HEK293 (cell line): Measurements from ENCODE around the gene NEK8.

Experiments used
- CTCF ChIA-PET: fragments of 350-600 bp; formaldehyde crosslinking; extraction: SDS; loops from one replicate; lab custom pipeline; 2021; ENCODE audit warnings: antibody characterized with exemption; lab: Yijun Ruan, JAX
- POLR2A ChIA-PET: fragments of 300-600 bp; formaldehyde crosslinking; extraction: SDS; loops from one replicate; lab custom pipeline; 2020; ENCODE audit warnings: antibody characterized with exemption, inconsistent platforms; lab: Yijun Ruan, JAX
- H3K27ac ChIP-seq: fragments of 200-500 bp; sonication (Bioruptor generic); 2 replicates; pipeline ENCODE4 v1.5.1; 2014; ENCODE audit warnings: low read depth, low read length, control low read depth, inconsistent platforms; ENCODE audit errors: extremely low read depth
- H3K36me3 ChIP-seq, 2 experiments: fragments of 200-500 bp in 1 of 2; sonication (Bioruptor generic) in 1 of 2; 1 replicate in 1 of 2; 2 replicates in 1 of 2; pipeline ENCODE4 v1.5.1; 2014 to 2017; ENCODE audit warnings: inconsistent platforms in 2 of 2, low read length in 2 of 2; ENCODE audit not compliant: control insufficient read depth in 2 of 2, insufficient read depth in 1 of 2
- H3K4me1 ChIP-seq: fragments of 200-500 bp; sonication (Bioruptor generic); 2 replicates; pipeline ENCODE4 v1.5.1; 2014; ENCODE audit warnings: mild to moderate bottlenecking, low read length, inconsistent platforms; ENCODE audit not compliant: control insufficient read depth, insufficient read depth
- H3K4me3 ChIP-seq: 2 replicates; pipeline ENCODE4 v1.5.1; 2011; ENCODE audit warnings: low read depth, mild to moderate bottlenecking, control low read depth, low read length, moderate library complexity
- H3K9me3 ChIP-seq: fragments of 200-500 bp; sonication (Bioruptor generic); 2 replicates; pipeline ENCODE4 v1.5.1; 2014; ENCODE audit warnings: low read depth, low read length, inconsistent platforms; ENCODE audit not compliant: control insufficient read depth, insufficient read depth
- BCL11B ChIP-seq: fragments of 450-650 bp; formaldehyde crosslinking; IDR thresholded peaks from 2 replicates; pipeline ENCODE4 v1.5.1; 2016; ENCODE audit warnings: low read depth, missing biosample characterization, missing genetic modification characterization
- EGR2 ChIP-seq: fragments of 450-650 bp; formaldehyde crosslinking; IDR thresholded peaks from 2 replicates; pipeline ENCODE4 v1.5.1; 2016; ENCODE audit warnings: low read depth, missing biosample characterization, missing genetic modification characterization
- IKZF3 ChIP-seq: fragments of 450-650 bp; IDR thresholded peaks from 2 replicates; pipeline ENCODE4 v1.5.0; 2018; ENCODE audit warnings: missing biosample characterization, mild to moderate bottlenecking, missing genetic modification characterization, moderate library complexity
- SP2 ChIP-seq: fragments of 450-650 bp; formaldehyde crosslinking; IDR thresholded peaks from 2 replicates; pipeline ENCODE4 v1.5.1; 2016; ENCODE audit warnings: missing biosample characterization, missing genetic modification characterization
- ZBTB8A ChIP-seq: fragments of 450-650 bp; formaldehyde crosslinking; IDR thresholded peaks from 2 replicates; pipeline ENCODE4 v1.5.1; 2016; ENCODE audit warnings: missing biosample characterization, missing genetic modification characterization
- ZEB2 ChIP-seq: fragments of 450-650 bp; formaldehyde crosslinking; IDR thresholded peaks from 2 replicates; pipeline ENCODE4 v1.5.1; 2016; ENCODE audit warnings: missing biosample characterization, missing genetic modification characterization
- ZNF146 ChIP-seq: fragments of 450-650 bp; formaldehyde crosslinking; IDR thresholded peaks from 2 replicates; pipeline ENCODE4 v1.5.1; 2016; ENCODE audit warnings: missing biosample characterization, missing genetic modification characterization
- ZNF248 ChIP-seq: fragments of 450-650 bp; formaldehyde crosslinking; IDR thresholded peaks from 2 replicates; pipeline ENCODE4 v1.5.1; 2017; ENCODE audit warnings: missing biosample characterization, missing genetic modification characterization
- ZNF354C ChIP-seq: fragments of 450-650 bp; formaldehyde crosslinking; IDR thresholded peaks from 2 replicates; pipeline ENCODE4 v1.5.1; 2016; ENCODE audit warnings: missing biosample characterization, missing genetic modification characterization, low read depth, borderline replicate concordance
- ZNF521 ChIP-seq: fragments of 450-650 bp; formaldehyde crosslinking; IDR thresholded peaks from 2 replicates; pipeline ENCODE4 v1.5.1; 2017; ENCODE audit warnings: missing biosample characterization, mild to moderate bottlenecking, missing genetic modification characterization
- ZNF600 ChIP-seq: fragments of 450-650 bp; formaldehyde crosslinking; IDR thresholded peaks from 2 replicates; pipeline ENCODE4 v1.5.1; 2016; ENCODE audit warnings: missing biosample characterization, missing genetic modification characterization
- TF ChIP-seq, protein P1 (sequence below): fragments of 450-650 bp; formaldehyde crosslinking; IDR thresholded peaks from 2 replicates; pipeline ENCODE4 v1.5.1; 2016; ENCODE audit warnings: missing biosample characterization, missing genetic modification characterization
- TF ChIP-seq, protein P2 (sequence below): fragments of 450-650 bp; formaldehyde crosslinking; IDR thresholded peaks from 2 replicates; pipeline ENCODE4 v1.5.1; 2017; ENCODE audit warnings: missing biosample characterization, missing genetic modification characterization
- TF ChIP-seq, protein P3 (sequence below): fragments of 450-650 bp; formaldehyde crosslinking; conservative IDR thresholded peaks from 2 replicates; pipeline ENCODE4 v1.5.1; 2016; ENCODE audit warnings: low read depth, missing biosample characterization, missing genetic modification characterization
- TF ChIP-seq, protein P4 (sequence below): fragments of 450-650 bp; formaldehyde crosslinking; IDR thresholded peaks from 2 replicates; pipeline ENCODE4 v1.5.1; 2016; ENCODE audit warnings: missing biosample characterization, missing genetic modification characterization, borderline replicate concordance

Gene NEK8

DNA sequence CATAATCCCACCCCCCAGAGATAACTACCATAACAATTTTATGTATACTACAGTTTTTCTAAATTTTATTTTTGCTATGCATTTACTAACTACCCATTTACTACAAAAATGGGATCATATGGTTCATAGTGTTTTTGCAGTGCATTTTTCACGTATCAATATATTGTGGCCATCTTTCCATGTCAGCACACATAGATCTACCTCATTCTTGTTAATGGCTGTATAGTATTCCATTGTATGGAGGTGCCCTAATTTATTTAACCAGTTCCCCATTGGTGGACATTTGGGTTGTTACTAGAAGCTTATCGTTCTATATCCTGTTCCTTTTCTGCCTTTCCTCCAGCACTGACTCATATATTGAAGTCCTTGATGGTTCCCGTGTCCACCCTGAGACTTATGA, 39.6 kb upstream of the NEK8 start:
- no peaks in the 10 kb centered on the region for H3K9me3 ChIP-seq
- ChIA-PET POLR2A (interaction anchor here (1.7 to 2.2 kb wide), 2 partner anchors 14 to 16 kb away, joined by 5 to 6 read pairs; no protein-coding TSS in a partner anchor), CTCF (interaction anchor here (0.8 to 1.2 kb wide), 4 partner anchors 22 to 61 kb away, joined by 3 to 4 read pairs (median 3); no protein-coding TSS in a partner anchor)
- peaks cover 78 to 97% of the 10 kb centered on the region in 2 experiments for H3K36me3 ChIP-seq
- H3K4me3 ChIP-seq, result no peak overlapping the region
- TF ChIP-seq ZNF354C (tag by site-specific recombination) (no peak), ZNF146 (tag by site-specific recombination) (peak; percentile 99)
- TF ChIP-seq, protein P1, sequence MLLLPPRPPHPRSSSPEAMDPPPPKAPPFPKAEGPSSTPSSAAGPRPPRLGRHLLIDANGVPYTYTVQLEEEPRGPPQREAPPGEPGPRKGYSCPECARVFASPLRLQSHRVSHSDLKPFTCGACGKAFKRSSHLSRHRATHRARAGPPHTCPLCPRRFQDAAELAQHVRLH (tag by site-specific recombination), result 0 out of 2 replicates have a peak, but pooled peaks have one; percentile 23
- no peaks in the 10 kb centered on the region for H3K4me1 ChIP-seq
- H3K27ac ChIP-seq, result no peak overlapping the region

DNA sequence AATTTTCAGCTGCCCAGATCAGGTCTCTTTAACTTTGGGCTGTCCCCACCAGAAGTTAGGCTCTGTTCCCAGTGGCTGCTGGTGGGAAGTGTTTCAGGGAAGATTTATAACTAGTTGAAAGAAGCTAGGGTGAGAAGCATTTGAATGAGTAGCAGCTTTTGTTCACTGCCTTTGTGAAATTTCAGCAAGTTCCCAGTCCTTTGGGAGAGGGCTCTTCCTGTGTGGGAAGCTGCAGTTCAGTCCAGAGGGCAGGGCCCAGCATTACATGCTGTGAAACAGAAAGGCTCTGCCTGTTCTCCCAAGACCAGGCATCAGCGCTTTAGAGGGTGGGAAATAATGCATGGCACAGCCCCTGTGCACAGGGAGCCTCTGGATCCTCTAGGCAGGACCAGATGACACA, 34.7 kb upstream of the NEK8 start:
- H3K36me3 ChIP-seq, result peaks cover 73 to 97% of the 10 kb centered on the region in 2 experiments
- CTCF ChIA-PET, result interaction anchor here (0.6 to 1.5 kb wide), 4 partner anchors 19 to 47 kb away, joined by 3 to 6 read pairs (median 4); partner anchors contain the start of gene TLCD1
- H3K4me3 ChIP-seq, result no peak overlapping the region
- no peak overlapping the region for H3K27ac ChIP-seq
- no peaks in the 10 kb centered on the region for H3K9me3 ChIP-seq
- H3K4me1 ChIP-seq, result no peaks in the 10 kb centered on the region
- POLR2A ChIA-PET, result interaction anchor here (0.6 to 4.1 kb wide), 4 partner anchors 13 to 86 kb away, joined by 3 to 10 read pairs (median 6); partner anchors contain the start of gene RPL23A
- no peak for TF ChIP-seq SP2 (tag by site-specific recombination)
- TF ChIP-seq, protein P2, sequence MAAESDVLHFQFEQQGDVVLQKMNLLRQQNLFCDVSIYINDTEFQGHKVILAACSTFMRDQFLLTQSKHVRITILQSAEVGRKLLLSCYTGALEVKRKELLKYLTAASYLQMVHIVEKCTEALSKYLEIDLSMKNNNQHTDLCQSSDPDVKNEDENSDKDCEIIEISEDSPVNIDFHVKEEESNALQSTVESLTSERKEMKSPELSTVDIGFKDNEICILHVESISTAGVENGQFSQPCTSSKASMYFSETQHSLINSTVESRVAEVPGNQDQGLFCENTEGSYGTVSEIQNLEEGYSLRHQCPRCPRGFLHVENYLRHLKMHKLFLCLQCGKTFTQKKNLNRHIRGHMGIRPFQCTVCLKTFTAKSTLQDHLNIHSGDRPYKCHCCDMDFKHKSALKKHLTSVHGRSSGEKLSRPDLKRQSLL (tag by site-specific recombination), result no peak
- TF ChIP-seq ZNF248 (tag by site-specific recombination), result no peak

DNA sequence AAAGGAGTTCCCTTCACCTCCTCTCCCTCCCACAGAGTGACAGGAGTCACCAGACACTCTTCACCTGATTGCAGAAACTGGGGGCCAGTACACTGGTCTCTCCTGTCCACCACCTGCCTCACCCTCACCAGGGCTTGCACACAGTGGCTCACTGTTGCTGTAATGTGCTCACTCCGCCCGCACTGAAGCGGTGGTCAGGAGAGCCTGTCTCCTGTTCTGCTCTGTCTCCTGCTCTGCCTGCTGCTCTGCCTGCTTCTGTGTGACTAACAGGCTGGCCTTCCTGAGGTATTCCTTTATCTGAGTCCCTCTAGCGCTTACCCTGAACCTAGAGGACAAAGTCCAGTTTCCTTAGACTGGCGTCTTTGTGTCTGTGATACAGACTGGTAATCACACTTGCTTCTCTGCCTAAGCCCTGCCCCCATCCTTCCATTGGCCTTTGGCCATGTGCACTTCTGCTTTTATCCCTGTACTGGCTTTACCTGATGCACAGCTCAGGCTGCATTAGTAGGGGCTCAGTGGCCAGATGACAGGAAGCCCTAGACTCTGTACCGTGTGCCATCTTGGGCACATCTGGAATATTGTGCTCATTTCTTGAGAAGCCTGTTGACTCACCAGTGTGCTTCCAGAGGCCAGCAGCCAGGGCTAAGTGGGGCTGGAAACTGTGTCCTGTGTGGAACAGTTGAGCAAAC, 30.2 kb upstream of the NEK8 start:
- H3K4me3 ChIP-seq, result no peak overlapping the region
- H3K36me3 ChIP-seq, result peaks cover 39 to 100% of the 10 kb centered on the region in 2 experiments
- CTCF ChIA-PET, result interaction anchor here (0.8 kb wide), 1 partner anchor 51 kb away, joined by 5 read pairs; no protein-coding TSS in a partner anchor

DNA sequence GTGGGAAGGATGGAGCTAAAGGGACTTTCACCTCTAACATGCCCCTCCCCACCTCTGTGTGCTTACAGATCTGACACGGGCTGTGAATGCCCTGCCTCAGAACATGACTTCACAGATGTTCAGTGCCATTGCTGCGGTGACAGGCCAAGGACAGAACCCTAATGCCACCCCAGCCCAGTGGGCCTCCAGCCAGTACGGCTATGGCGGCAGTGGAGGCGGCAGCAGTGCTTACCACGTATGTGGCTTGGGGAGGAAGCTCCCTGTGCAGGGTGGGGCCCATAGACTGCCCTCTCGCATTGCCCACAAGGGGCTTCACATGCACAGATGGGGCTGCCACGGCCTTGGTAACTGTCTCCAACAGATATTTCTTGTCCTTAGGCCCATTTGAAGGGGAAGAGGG, 28.3 kb upstream of the NEK8 start:
- Histone ChIP-seq H3K27ac (no peak overlapping the region), H3K4me1 (no peaks in the 10 kb centered on the region), H3K9me3 (no peaks in the 10 kb centered on the region)
- CTCF ChIA-PET, result interaction anchor here (0.5 to 0.7 kb wide), 3 partner anchors 142 to 1416 kb away, joined by 3 read pairs; partner anchors contain the start of gene FAM222B
- no peak for TF ChIP-seq EGR2 (tag by site-specific recombination)
- no peak for TF ChIP-seq BCL11B (tag by site-specific recombination)
- no peak for TF ChIP-seq ZNF521 (tag by site-specific recombination)
- TF ChIP-seq IKZF3 (tag by site-specific recombination), result no peak
- TF ChIP-seq, protein P3, sequence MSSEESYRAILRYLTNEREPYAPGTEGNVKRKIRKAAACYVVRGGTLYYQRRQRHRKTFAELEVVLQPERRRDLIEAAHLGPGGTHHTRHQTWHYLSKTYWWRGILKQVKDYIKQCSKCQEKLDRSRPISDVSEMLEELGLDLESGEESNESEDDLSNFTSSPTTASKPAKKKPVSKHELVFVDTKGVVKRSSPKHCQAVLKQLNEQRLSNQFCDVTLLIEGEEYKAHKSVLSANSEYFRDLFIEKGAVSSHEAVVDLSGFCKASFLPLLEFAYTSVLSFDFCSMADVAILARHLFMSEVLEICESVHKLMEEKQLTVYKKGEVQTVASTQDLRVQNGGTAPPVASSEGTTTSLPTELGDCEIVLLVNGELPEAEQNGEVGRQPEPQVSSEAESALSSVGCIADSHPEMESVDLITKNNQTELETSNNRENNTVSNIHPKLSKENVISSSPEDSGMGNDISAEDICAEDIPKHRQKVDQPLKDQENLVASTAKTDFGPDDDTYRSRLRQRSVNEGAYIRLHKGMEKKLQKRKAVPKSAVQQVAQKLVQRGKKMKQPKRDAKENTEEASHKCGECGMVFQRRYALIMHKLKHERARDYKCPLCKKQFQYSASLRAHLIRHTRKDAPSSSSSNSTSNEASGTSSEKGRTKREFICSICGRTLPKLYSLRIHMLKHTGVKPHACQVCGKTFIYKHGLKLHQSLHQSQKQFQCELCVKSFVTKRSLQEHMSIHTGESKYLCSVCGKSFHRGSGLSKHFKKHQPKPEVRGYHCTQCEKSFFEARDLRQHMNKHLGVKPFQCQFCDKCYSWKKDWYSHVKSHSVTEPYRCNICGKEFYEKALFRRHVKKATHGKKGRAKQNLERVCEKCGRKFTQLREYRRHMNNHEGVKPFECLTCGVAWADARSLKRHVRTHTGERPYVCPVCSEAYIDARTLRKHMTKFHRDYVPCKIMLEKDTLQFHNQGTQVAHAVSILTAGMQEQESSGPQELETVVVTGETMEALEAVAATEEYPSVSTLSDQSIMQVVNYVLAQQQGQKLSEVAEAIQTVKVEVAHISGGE (tag by site-specific recombination), result no peak
- TF ChIP-seq, protein P4, sequence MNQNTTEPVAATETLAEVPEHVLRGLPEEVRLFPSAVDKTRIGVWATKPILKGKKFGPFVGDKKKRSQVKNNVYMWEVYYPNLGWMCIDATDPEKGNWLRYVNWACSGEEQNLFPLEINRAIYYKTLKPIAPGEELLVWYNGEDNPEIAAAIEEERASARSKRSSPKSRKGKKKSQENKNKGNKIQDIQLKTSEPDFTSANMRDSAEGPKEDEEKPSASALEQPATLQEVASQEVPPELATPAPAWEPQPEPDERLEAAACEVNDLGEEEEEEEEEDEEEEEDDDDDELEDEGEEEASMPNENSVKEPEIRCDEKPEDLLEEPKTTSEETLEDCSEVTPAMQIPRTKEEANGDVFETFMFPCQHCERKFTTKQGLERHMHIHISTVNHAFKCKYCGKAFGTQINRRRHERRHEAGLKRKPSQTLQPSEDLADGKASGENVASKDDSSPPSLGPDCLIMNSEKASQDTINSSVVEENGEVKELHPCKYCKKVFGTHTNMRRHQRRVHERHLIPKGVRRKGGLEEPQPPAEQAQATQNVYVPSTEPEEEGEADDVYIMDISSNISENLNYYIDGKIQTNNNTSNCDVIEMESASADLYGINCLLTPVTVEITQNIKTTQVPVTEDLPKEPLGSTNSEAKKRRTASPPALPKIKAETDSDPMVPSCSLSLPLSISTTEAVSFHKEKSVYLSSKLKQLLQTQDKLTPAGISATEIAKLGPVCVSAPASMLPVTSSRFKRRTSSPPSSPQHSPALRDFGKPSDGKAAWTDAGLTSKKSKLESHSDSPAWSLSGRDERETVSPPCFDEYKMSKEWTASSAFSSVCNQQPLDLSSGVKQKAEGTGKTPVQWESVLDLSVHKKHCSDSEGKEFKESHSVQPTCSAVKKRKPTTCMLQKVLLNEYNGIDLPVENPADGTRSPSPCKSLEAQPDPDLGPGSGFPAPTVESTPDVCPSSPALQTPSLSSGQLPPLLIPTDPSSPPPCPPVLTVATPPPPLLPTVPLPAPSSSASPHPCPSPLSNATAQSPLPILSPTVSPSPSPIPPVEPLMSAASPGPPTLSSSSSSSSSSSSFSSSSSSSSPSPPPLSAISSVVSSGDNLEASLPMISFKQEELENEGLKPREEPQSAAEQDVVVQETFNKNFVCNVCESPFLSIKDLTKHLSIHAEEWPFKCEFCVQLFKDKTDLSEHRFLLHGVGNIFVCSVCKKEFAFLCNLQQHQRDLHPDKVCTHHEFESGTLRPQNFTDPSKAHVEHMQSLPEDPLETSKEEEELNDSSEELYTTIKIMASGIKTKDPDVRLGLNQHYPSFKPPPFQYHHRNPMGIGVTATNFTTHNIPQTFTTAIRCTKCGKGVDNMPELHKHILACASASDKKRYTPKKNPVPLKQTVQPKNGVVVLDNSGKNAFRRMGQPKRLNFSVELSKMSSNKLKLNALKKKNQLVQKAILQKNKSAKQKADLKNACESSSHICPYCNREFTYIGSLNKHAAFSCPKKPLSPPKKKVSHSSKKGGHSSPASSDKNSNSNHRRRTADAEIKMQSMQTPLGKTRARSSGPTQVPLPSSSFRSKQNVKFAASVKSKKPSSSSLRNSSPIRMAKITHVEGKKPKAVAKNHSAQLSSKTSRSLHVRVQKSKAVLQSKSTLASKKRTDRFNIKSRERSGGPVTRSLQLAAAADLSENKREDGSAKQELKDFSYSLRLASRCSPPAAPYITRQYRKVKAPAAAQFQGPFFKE (tag by site-specific recombination), result no peak
- no peak for TF ChIP-seq ZEB2 (tag by site-specific recombination)
- TF ChIP-seq, all 188 proteins: peak for 0
- Histone ChIP-seq H3K36me3 (peaks cover 28 to 98% of the 10 kb centered on the region in 2 experiments), H3K4me3 (no peak overlapping the region)
- POLR2A ChIA-PET, result interaction anchor here (2.6 kb wide), 1 partner anchor 11 kb away, joined by 17 read pairs; the partner anchor contains the start of gene PROCA1

More for the DNA sequence above, 30.2 kb upstream of the NEK8 start:
- no peaks in the 10 kb centered on the region for H3K9me3 ChIP-seq
- no peak overlapping the region for H3K27ac ChIP-seq
- POLR2A ChIA-PET, result interaction anchor here (1.0 kb wide), 1 partner anchor 13 kb away, joined by 3 read pairs; the partner anchor contains the start of gene PROCA1
- no peaks in the 10 kb centered on the region for H3K4me1 ChIP-seq
- TF ChIP-seq ZBTB8A (tag by site-specific recombination), result no peak
- 0 out of 2 replicates have a peak, but pooled peaks have one; percentile 46 for TF ChIP-seq ZNF600
